GM21390 (cell line): Measurements from ENCODE around the gene GGTLC2.
"Not testable (repeated sequence)": the region's sequence is repeated elsewhere in the genome, so short reads cannot be mapped to it uniquely, and the experiment has no call there.

Experiments used
- ATAC-seq: cut with Tn5 transposase; IDR thresholded peaks from one replicate; pipeline ENCODE4 v1.9.1; 2021; ENCODE audit not compliant: unreplicated experiment

Gene GGTLC2

DNA sequence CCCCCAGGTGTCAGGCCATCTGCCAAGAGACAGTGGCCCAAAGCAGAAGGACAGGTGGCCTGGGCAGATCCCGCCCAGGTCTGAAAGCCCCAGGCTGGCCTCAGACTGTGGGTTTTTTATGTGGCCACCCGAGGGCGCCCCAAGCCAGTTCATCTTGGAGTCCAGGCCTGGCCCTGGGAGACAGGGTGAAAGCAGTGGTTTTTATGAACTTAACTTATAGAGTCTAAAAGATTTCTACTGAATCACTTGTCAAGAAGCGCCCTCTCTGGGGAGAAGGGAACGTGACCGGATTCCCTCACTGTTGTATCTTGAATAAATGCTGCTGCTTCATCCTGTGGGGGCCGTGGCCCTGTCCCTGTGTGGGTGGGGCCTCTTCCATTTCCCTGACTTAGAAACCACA lies 8.2 kb upstream of the GGTLC2 start:
- not testable (repeated sequence) for ATAC-seq

DNA sequence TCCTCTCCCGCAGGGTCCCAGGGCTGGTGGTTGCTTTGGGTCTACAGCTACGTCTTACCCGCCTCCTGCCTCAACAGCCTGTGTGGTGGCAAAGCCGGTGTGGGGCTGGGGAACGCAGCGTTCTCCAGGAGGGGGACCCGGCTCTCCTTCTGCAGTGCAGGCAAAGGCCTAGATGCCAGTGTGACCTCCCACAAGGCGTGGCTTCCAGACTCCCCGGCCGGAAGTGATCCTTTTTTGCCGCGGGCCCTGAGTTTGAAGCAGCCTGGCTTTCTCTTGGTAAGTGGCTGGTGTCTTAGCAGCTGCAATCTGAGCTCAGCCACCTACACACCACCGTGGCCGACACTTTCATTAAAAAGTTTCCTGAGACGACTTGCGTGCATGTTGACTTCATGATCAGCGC lies 6.1 kb upstream of the GGTLC2 start:
- ATAC-seq, result not testable (repeated sequence)

DNA sequence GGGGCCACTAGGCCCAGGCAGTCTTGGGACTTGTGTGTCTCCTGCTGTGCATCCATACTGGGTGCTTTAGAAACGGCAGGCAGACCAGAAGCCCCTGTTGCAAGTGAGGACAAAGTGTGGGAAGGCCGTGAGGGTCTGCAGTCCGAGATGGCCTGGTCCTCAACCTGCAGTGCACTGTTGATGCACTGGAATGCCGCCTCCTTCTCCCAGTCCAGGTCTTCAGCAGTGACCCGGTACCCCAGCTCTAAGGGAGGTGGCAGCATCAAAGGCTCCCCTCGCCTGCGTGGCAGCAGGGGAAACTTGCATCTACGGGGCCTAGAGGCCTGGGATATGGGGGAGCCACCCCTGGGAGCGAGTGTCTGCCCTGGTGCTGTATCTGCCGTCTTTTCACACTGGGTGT lies 2.2 kb upstream of the GGTLC2 start:
- not testable (repeated sequence) for ATAC-seq

DNA sequence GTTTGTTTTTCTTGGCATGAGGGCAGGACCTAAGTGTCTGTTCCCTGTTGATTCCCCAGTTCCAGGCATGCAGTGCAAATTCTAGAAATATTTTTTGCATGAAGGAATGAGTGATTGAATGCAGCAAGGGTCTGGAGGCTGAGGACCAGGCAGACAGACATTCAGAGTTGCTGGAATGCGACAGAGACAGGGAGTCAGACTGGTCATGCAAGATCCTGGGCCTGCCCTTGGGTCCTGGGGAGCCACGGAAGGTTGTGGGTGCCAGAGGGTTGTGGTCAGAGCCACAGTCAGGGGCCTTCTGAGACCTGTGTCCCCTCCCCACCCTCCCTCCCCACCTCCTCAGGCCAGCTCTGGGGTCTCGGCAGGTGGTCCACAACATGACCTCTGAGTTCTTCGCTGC lies 1.6 kb downstream of the GGTLC2 start:
- not testable (repeated sequence) for ATAC-seq

DNA sequence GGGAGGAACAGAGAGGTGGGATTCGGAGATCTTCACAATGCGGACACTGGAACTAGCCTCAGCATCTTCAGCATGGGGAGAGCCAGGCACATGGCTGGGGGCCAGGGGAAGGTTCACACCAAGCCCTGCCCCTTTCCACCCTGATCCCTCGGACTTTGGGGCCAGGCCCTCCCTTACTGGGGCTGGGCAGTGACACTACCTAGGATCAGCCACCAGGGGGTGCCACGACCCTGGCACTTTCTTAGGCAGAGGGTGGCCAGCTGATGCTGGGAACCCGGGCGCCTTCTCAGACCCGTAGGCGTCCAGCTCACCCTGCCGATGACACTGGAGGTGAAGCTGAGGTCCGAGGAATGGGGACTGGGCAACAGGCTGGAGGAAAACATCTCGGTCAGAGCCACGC lies 3.5 kb downstream of the GGTLC2 start:
- not testable (repeated sequence) for ATAC-seq

DNA sequence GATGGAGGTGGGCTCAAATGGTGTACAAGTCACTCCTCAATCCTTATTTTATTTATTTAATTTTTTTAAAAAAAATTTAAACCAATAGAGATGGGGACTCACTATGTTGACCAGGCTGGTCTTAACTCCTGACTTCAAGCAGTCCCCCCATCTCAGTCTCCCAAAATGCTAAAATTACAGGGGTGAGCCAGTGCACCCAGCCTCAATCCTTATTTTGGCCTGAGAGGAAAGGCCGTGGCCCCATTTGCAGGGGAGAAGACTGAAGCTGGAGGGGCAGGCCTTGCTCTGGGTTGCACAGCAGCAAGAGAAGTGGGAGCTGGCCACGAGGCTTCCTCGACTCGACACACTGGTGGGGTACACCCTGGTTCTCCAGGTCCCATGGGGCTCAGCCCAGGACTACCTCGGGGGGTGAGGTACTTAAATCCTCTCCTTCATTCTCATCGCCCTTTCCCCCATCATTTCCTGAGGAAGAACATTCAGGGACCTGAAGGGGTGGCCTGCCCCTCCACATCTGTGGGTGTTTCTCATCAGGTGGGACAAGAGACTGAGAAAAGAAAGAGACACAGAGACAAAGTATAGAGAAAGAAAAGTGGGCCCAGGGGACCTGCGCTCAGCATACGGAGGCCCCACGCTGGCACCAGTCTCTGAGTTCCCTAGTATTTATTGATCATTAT lies 4.6 kb downstream of the GGTLC2 start:
- not testable (repeated sequence) for ATAC-seq

DNA sequence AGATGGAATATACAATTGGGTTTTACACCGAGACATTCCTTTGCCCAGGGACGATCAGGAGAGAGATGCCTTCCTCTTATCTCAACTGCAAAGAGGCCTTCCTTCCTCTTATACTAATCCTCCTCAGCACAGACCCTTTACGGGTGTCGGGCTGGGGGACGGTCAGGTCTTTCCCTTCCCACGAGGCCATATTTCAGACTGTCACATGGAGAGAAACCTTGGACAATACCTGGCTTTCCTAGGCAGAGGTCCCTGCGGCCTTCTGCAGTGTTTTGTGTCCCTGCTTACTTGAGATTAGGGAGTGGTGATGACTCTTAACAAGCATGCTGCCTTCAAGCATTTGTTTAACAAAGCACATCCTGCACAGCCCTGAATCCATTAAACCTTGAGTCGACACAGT lies 5.3 kb downstream of the GGTLC2 start:
- ATAC-seq, result not testable (repeated sequence)

DNA sequence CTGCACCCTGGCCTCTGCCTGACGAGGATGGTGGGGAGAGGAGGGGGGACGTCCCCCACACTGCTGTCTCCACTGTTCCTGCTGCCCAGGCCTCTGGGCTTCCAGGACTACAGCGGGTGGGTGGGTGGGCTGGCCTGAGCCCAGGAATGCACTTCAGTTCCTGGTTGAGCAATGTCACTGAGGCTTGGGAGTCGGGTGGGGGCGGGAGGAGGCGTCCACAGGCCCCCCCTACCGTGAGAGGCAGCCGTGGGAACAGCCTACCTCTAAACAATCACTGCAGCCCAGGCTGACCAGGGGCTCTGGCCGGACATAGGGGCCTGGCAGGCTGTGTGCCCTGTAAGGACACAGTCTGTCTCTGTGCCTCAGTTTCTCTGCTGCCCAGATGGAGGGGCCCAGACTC lies 6.0 kb downstream of the GGTLC2 start:
- ATAC-seq, result not testable (repeated sequence)

DNA sequence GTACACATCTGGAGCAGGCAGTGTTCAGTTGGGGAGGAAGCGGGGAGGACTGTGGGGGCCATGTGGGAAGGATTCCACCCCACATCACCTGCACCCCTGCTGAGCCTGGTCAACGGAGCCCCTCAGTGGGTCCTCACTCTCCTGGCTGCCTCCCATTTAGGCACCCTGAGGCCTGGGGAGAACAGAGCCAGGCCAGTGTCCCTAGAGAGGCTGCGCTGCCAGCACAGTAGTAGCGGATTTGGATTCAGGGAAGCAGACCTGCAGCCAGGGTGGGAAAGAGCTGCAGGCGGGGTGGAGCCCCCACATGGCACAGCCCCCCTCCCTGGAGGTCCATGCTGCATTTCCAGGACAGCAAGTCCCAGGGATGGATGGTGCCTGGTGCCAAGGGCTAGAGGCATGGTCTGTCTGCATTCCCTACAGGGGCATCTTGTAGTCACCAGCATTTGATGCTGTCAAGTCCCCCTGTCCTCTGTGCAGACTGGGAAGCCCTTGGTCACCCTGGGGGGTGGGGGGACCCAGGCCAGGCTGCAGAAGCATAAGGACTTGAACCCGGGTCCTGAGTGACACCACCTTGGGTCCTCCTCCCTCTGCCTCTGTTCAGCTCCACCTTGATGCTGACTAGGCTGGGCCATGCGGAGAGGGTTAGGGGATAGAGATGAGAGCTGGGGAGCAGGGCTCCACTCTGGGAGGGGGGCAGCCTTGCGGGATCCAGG lies 6.5 kb downstream of the GGTLC2 start:
- not testable (repeated sequence) for ATAC-seq

DNA sequence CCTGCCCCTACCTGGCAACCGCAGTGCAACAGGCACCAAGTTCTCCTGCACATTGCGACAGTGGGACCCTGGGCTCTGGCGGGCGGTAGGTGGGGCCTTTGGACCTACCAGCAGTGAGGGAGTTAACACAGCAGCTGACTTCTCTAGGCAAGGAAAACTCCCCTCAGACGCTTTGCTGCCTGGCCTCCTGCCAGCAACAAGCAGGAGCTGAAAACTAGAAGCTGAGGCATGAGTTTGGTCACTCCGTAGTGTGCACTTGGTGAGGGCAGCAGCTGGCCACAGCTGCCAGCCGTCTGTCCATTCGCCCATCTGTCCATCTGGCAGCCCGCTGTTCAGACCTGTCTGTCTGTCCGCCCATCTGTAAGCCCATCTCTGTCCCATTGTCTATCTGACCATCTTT lies 7.2 kb downstream of the GGTLC2 start:
- ATAC-seq, result not testable (repeated sequence)

DNA sequence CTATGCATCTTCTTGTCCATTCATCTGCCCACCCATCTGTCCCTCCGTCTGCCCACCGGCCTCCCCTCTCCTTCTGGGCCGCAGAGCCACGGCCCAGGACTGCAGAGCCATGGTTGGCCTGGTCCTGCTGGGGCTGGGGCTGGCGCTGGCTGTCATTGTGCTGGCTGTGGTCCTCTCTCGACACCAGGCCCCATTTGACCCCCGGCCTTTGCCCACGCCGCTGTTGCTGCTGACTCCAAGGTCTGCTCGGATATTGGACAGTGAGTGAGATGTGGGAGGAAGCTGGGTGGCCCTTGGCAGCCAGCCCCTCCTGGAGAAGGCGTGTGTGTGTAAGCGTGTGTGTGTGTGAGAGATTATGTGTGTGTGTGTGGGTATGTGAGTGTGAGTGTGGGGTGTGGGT lies 7.7 kb downstream of the GGTLC2 start:
- ATAC-seq, result not testable (repeated sequence)

DNA sequence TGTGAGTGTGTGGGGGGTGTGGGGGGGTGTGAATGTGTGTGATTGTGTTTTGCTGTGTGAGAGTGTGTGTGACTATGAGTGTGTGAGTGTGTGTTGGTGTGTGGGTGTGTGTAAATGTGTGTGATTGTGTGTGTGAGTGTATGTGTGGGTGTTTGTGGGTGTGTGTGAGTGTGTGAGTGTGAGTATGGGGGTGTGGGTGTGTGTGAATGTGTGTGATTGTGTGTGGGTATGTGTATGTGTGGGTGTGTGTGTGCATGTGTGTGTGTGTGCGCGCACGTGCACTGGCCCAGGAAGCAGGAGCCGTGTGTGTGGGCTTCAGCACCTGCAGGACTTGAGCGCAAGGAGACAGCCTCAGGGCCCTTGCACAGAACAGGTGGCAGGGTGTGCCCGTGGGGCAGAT lies 8.2 kb downstream of the GGTLC2 start:
- ATAC-seq, result not testable (repeated sequence)

DNA sequence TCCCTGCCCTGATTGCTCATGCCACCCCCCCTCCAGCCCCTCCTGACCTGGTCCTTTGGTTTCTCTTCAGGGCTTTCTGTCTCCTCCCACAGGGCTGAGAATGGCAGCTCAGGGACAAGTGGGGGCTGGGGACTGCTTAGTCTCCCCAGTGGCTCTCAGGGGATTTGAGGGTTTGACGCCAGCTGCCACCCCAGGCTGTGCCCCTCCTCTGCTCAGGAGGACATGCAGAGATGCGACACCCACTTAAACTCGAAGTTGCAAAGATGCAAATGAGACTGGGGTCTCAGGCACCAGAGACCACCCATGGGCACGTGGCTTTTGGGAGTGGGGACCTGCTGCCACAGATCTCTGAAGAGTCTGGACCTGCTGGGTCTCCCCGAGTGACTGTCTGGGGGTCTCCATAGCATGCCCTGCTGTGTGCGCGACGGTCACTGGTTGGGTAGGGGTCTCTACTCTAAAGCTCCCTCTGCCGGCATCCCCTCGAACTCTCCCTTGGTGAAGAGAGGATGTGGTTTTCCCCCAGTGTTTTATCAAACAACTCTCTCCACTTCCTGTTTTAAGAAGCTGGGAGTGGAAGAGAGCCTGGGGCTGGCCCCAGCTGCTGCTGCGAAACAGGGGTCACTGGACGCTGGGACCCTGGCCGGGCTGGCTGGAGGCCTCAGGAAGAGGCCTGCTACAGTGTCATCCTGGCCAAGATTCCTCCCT lies 9.4 kb downstream of the GGTLC2 start:
- ATAC-seq, result not testable (repeated sequence)

DNA sequence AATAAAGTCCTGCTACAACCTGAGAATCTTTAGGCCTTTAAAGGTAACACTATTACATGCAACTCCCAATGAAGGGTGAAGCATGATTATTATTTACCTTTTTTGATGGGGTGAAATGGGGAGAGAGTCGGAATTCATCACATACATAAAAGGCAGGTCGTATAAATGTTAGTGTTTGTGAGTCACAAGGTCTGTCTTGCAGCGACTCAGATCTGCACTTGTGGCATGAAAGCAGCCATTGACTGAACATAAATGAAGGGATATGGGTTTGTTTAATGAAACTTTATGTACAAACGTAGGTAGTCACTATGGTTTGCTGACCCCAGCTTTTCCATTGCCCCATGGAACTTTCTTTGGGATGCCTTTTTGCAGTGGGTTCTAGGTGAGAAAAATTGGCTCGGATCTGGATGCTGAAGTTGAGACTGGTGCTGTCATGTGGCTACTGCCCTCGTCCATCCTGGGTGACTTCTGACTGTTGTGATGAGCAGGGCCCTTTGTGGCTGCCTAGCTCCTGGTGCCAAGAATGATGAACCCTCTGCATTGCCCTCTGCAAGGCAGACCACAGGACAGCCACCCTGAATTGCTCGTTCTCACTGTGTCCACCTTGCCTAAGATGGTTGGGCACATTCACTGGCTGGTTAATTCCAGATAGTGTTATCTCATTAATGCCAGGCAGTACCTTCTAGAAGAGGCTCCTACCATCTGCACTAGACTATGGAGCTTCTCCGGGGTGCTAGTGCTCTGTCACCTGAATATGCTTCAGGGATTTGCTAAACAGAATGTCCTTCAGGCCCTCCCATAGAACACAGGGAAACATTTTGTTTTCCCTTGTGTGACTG lies 11.3 kb downstream of the GGTLC2 start:
- ATAC-seq, result no peak

DNA sequence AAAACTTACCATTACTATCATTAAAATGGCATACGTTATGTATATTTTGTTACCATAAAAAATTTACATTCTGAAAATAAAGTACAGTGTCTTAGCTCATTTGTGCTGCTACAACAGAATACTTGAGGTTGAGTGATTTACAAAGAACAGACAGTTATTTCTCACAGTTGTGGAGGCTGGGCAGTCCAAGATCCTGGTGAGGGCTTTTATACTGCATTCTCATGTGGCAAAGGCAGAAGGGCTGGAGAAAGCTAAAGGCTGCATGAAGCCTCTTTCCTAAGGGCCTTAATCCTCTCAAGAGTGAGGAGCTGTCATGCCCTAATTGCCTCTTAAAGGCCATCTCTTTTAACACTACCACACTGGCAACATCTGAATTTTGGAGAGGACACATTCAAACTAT lies 13.3 kb downstream of the GGTLC2 start:
- ATAC-seq, result no peak

DNA sequence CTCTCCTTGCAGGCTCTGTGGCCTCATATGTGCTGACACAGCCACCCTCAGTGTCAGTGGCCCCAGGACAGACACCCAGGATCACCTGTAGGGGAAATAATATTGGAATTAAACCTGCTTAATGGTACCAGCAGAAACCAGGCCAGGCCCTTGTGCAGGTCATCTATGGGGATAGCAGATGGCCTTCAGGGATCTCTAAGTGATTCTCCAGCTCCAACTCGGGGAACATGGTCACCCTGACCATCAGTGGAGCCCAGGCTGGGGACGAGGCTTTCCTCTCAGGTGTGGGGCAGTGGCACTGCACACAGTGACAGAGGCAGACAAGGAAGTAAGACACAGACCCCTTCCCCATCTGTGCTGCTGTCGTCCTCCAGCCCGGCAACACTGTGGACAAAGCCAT lies 16.9 kb downstream of the GGTLC2 start:
- no peak for ATAC-seq

DNA sequence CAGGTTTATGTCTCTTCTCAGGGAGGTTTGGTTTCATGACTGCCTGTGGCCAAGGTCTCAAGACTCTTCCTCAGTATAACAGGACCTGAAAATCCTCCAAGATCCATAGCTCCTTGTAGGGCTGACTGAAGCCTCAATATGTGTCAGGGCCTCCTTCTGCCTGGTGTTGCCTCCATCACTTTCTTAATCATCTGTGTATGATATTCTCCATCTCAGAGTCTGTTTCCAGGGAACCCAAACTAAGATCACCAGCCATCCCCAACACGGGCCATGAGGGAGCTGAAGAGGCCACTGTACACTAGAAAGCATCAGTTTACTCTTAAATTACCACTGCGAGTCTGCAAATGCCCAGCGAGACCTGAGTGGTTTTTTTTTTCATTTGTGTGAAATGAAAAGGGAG lies 17.7 kb downstream of the GGTLC2 start:
- ATAC-seq, result no peak

DNA sequence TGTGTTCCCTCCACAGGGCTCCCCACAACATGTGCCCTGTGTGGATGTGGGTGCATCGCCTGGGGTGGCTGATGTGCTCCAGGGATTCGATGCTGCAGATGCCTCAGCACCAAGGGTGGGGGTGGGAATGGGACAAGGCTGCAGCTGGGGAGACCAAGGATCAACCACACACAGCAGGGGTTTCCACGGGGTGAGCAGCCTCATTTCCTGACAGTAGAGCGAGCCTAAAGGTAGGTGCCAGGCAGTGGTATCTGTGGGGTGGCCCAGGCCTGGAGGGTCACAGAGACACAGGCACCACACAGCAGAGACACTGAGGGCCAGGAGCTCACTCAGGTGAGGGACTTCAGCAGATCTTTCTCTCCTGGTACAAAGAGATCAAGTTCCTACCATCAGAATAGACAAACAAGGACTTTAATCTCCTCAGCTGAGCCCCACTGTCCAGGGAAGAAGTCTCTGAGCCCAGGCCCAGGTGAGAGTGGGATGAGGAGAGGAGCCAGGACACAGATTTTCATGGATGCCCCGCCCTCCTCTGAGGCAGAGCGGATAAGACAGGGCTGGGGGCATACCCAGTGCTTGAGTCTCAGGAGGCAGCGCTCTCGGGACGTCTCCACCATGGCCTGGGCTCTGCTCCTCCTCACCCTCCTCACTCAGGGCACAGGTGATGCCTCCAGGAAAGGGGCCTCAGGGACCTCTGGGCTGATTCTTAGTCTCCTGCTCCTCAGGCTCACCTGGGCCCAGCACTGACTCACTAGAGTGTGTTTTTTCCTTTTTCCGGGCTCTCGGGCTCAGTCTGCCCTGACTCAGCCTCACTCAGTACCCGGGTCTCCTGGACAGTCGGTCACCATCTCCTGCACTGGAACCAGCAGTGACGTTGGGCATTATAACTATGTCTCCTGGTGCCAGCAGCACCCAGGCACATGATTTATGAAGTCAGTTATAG lies 19.7 kb downstream of the GGTLC2 start:
- ATAC-seq, result no peak

DNA sequence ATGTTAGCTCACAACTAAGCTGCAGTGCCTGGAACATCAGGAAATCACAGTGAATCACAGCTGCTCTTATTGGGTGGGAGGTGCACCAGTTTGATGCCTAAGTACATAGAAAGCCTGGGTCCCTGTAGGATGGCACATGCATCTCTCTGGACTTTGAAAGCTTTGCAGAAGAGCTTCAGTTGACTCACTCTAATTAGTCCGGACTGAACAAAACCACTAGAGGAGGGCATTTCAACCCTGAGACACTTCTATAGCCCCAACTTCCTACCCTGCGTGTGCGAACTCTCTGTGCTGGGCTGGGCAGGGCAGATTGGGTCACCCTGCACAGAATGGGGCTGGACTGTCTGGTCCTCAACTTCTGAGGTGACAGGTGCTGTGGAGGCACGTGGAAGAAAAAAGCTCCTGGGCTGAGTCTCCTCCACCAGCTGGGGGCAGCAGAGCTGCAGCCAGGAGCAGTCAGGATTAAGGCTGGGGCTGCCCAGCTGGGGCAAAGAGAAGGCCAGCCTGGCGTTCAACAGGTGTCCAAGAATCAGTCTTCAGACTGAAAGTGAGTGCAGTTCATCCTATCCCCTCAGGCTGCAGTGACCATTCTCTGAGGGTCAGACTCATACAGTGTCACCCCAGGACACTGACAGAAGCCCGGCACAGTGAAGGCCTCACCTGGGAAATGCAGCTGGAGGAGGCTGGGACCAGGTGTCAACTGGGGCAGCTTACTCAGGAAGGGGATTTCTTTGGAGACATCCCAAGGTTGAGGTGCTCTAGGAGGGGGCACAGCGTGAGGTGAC lies 22.1 kb downstream of the GGTLC2 start:
- ATAC-seq, result no peak
